K562 (cell line): Measurements from ENCODE around the gene APPL2. TPM values are rescaled to one million over a fixed set of nuclear protein-coding genes. Genes with fewer than 3 reads are reported as not detected.

Source experiments
- ATAC-seq: fragments of 200-7000 bp; cut with Tn5 transposase; 3 replicates; pipeline ENCODE4 v1.9.1; 2020; ENCODE audit warnings: moderate library complexity
- BruUV-seq: library from RNA; stranded (reverse); fragments of 400-500 nt; replicated peaks from 2 replicates; lab custom pipeline; 2021; lab: Mats Ljungman, UMichigan
- CTCF ChIA-PET: fragments of 300-600 bp; formaldehyde crosslinking; extraction: SDS; loops from one replicate; lab custom pipeline; 2021; ENCODE audit warnings: low intra/inter-chr PET ratio; lab: Yijun Ruan, JAX
- POLR2A ChIA-PET: fragments of 300-600, 350-650 bp; sonication (Branson Sonifier 250); formaldehyde crosslinking; extraction: SDS; loops from one replicate; lab custom pipeline; 2021; ENCODE audit warnings: antibody characterized with exemption, inconsistent platforms; lab: Yijun Ruan, JAX
- DNase-seq, 4 experiments: peaks; one replicate each; pipeline versions ENCODE4 v3.0.0 to v3.0.0-alpha.2; 2011 to 2018; ENCODE audit warnings: low spot score in 3 of 4, mixed read lengths in 3 of 4; ENCODE audit errors: extremely low read depth in 1 of 4
- FAIRE-seq: peaks from 2 replicates; lab custom pipeline; 2011; peaks lifted over from hg19 to GRCh38; lab: Jason Lieb, UNC
- H2AFZ ChIP-seq: 2 replicates; pipeline ENCODE4 v1.6.0; 2011; ENCODE audit warnings: low read depth, low read length, control low read depth, inconsistent platforms
- H3K27ac ChIP-seq: fragments of 200-600 bp; 3 replicates; pipeline ENCODE4 v1.8.0; 2011; ENCODE audit warnings: low read depth, mild to moderate bottlenecking, control low read depth, inconsistent platforms, low read length, moderate library complexity, mixed read lengths; ENCODE audit errors: extremely low read depth
- H3K27me3 ChIP-seq, 2 experiments: fragments of 300-600 bp in 1 of 2; 2 replicates in 1 of 2; 3 replicates in 1 of 2; pipeline versions ENCODE4 v1.6.0 to v1.8.0; 2011; ENCODE audit warnings: inconsistent platforms in 2 of 2, low read length in 2 of 2, mild to moderate bottlenecking in 1 of 2, mixed read lengths in 1 of 2, moderate library complexity in 1 of 2; ENCODE audit not compliant: control insufficient read depth in 2 of 2, insufficient read depth in 2 of 2
- H3K36me3 ChIP-seq: fragments of 300-600 bp; 3 replicates; pipeline ENCODE4 v1.8.0; 2011; ENCODE audit warnings: mild to moderate bottlenecking, low read length, inconsistent platforms; ENCODE audit not compliant: control insufficient read depth, insufficient read depth
- H3K4me1 ChIP-seq, 2 experiments: fragments of 200-600 bp in 1 of 2; replicated peaks in 1 of 2; 2 replicates in 1 of 2; 3 replicates in 1 of 2; pipeline versions ENCODE4 v1.5.1 to v1.8.0; 2011; ENCODE audit warnings: inconsistent platforms in 2 of 2, low read length in 2 of 2, mild to moderate bottlenecking in 1 of 2, mixed read lengths in 1 of 2, moderate library complexity in 1 of 2; ENCODE audit not compliant: control insufficient read depth in 2 of 2, insufficient read depth in 2 of 2
- H3K4me2 ChIP-seq: 2 replicates; pipeline ENCODE4 v1.6.1; 2011; ENCODE audit warnings: low read length, control low read depth, inconsistent platforms, mixed read lengths; ENCODE audit not compliant: insufficient read depth
- H3K4me3 ChIP-seq: fragments of 200-600 bp; sonication (generic), shearing (Covaris generic); 2 replicates; pipeline ENCODE4 v1.5.1; 2016; ENCODE audit warnings: control low read depth, inconsistent platforms
- H3K79me2 ChIP-seq: fragments of 200-600 bp; 3 replicates; pipeline ENCODE4 v1.8.0; 2011; ENCODE audit warnings: low read length, inconsistent platforms; ENCODE audit not compliant: control insufficient read depth, insufficient read depth
- H3K9ac ChIP-seq, 2 experiments: 2 replicates each; pipeline versions ENCODE4 v1.6.0 to v1.6.1; 2011; ENCODE audit warnings: low read depth in 2 of 2, low read length in 2 of 2, control low read depth in 1 of 2, inconsistent platforms in 1 of 2, mild to moderate bottlenecking in 1 of 2, mixed read lengths in 1 of 2; ENCODE audit not compliant: insufficient read depth in 1 of 2
- H3K9me1 ChIP-seq: one replicate; pipeline ENCODE4 v1.6.0; 2011; ENCODE audit warnings: inconsistent platforms, mild to moderate bottlenecking, low read length, moderate library complexity; ENCODE audit not compliant: control insufficient read depth, insufficient read depth
- H3K9me3 ChIP-seq: replicated peaks from 2 replicates; pipeline ENCODE4 v1.5.1; 2011; ENCODE audit warnings: low read depth, low read length, inconsistent platforms; ENCODE audit not compliant: control insufficient read depth, insufficient read depth
- H4K20me1 ChIP-seq: replicated peaks from 2 replicates; pipeline ENCODE4 v1.6.1; 2011; ENCODE audit warnings: low read length, inconsistent platforms, mixed read lengths; ENCODE audit not compliant: control insufficient read depth, insufficient read depth
- ELF4 ChIP-seq: fragments of 450-650 bp; formaldehyde crosslinking; IDR thresholded peaks from 2 replicates; pipeline ENCODE4 v1.4.0; 2022; ENCODE audit warnings: missing genetic modification characterization
- NFIC ChIP-seq: fragments of 450-650 bp; IDR thresholded peaks from 2 replicates; pipeline ENCODE4 v1.6.1; 2017; ENCODE audit warnings: mild to moderate bottlenecking, inconsistent platforms
- NFIX ChIP-seq: fragments of 250-450 bp; sonication (Bioruptor Pico); IDR thresholded peaks from 2 replicates; pipeline ENCODE4 v1.4.0; 2020; ENCODE audit warnings: low read depth, mild to moderate bottlenecking, moderate library complexity
- ZC3H4 ChIP-seq: sonication (generic); formaldehyde crosslinking; IDR thresholded peaks from 2 replicates; pipeline ENCODE4 v1.9.0; 2021; ENCODE audit warnings: missing genetic modification reagents, borderline replicate concordance
- ZNF277 ChIP-seq: fragments of 250-450 bp; sonication (Bioruptor Pico); IDR thresholded peaks from 2 replicates; pipeline ENCODE4 v1.8.0; 2022; ENCODE audit warnings: inconsistent platforms, mild to moderate bottlenecking, moderate library complexity, borderline replicate concordance
- WGBS: fragments of 100-300 bp; shearing (Covaris generic); methylation state at CpG from one replicate; pipeline ENCODE4 v1.1.6; 2016; ENCODE audit warnings: low coverage, mixed read lengths; ENCODE audit not compliant: insufficient coverage; ENCODE audit errors: missing lambda C conversion rate; 5-methylcytosine and 5-hydroxymethylcytosine counted together
- in situ Hi-C: fragments of 300-500 bp; cut with MboI; formaldehyde crosslinking; loops from 4 replicates; pipeline ENCODE4 v1.15.0; 2018; ENCODE audit warnings: inconsistent platforms, mixed read lengths
- intact Hi-C: fragments of 100-400 bp; cut with micrococcal nuclease; formaldehyde crosslinking; loops from 2 replicates; pipeline ENCODE4 v1.14.2; 2022
- polyA plus RNA-seq, 8 experiments: library from polyadenylated mRNA; depleted of rRNA in 4 of 8; stranded (reverse) in 5 of 8; unstranded in 3 of 8; fragments of >200 nt; fragmentation: Nextera tagmentation in 2 of 8; fragmentation: Illumina TruSeq in 1 of 8; extraction: Ambion mirVana in 2 of 8; extraction: Trizol in 1 of 8; gene quantifications; 2 replicates each; pipeline versions ENCODE4 v1.2.1 to v1.2.3, GENCODE V29; 2011 to 2014; ENCODE audit warnings: inconsistent platforms in 1 of 8, missing spikeins in 1 of 8
- total RNA-seq, 7 experiments: library from RNA; depleted of rRNA in 6 of 7; stranded (reverse); fragments of >200 nt in 6 of 7; fragmentation: Illumina TruSeq in 2 of 7; extraction: Trizol in 2 of 7; gene quantifications; 2 replicates each; pipeline versions ENCODE4 v1.2.1 to v1.2.3, GENCODE V29; 2011 to 2021; ENCODE audit warnings: low replicate concordance in 1 of 7

Gene APPL2
- total and polyA plus RNA-seq, 9 of the 15 experiments (the other 6 are each of a cell fraction or from before 2014, with no cell fraction given) = 2.1 to 14.4 (median 8.2) TPM

- FAIRE-seq (no peak), DNase-seq (no peak), ATAC-seq (no peak)
- H2AFZ ChIP-seq = no peak overlapping the region
- no peak overlapping the region for H3K4me3 ChIP-seq
- intact Hi-C loops (no loop called here), in situ Hi-C loops (no loop called here)
- H3K9ac ChIP-seq = no peak overlapping the region
- H3K79me2 ChIP-seq = no peaks in the 10 kb centered on the region
- H4K20me1 ChIP-seq = no peaks in the 10 kb centered on the region
- H3K27ac ChIP-seq = no peak overlapping the region
- H3K4me2 ChIP-seq = no peak overlapping the region
- no peaks in the 10 kb centered on the region for H3K27me3 ChIP-seq
- ChIA-PET POLR2A (interaction anchor here (0.6 to 1.3 kb wide), 2 partner anchors 13 to 1194 kb away, joined by 3 read pairs; partner anchors contain the start of gene APPL2), CTCF (no interaction called here)
- H3K9me3 ChIP-seq = no peaks in the 10 kb centered on the region
- peaks cover 2 to 3% of the 10 kb centered on the region in 2 experiments; a peak in 3 of 5 replicates for H3K4me1 ChIP-seq
- no peaks in the 10 kb centered on the region for H3K9me1 ChIP-seq
- no TSS peak for BruUV-seq
- peaks cover under 1% of the 10 kb centered on the region; the same call in 1 of the 3 replicates for H3K36me3 ChIP-seq
- TF ChIP-seq NFIX (CRISPR knock-in tag) = 0 out of 2 replicates have a peak, but pooled peaks have one; percentile 20
- TF ChIP-seq ELF4 (CRISPR knock-in tag) = no peak
- TF ChIP-seq NFIC = peak; percentile 87
- WGBS = 56% methylated on average over 4 of the region's 4 CpGs
Observed at GRCh38 chr12:105223352-105223845, 12.6 kb downstream of the APPL2 start.

- Histone ChIP-seq H4K20me1 (no peaks in the 10 kb centered on the region), H3K4me3 (no peak overlapping the region), H3K36me3 (no peaks in the 10 kb centered on the region; the same call in 2 of the 3 replicates), H3K9me3 (no peaks in the 10 kb centered on the region), H3K79me2 (no peaks in the 10 kb centered on the region), H3K9ac (no peak overlapping the region), H3K27ac (no peak overlapping the region), H3K4me1 (peaks cover 2 to 3% of the 10 kb centered on the region in 2 experiments; a peak in 3 of 5 replicates), H3K9me1 (no peaks in the 10 kb centered on the region), H3K4me2 (no peak overlapping the region), H3K27me3 (no peaks in the 10 kb centered on the region), H2AFZ (no peak overlapping the region)
- WGBS = 54% methylated on average over 10 of the region's 13 CpGs
- TF ChIP-seq ZC3H4 (CRISPR knock-in tag) (no peak), ZNF277 (no peak)
- POLR2A ChIA-PET = no interaction called here
- CTCF ChIA-PET = no interaction called here
- in situ Hi-C loops = no loop called here
- ATAC-seq (no peak), DNase-seq (no peak), FAIRE-seq (no peak)
- intact Hi-C loops = no loop called here
- no TSS peak for BruUV-seq
Observed at GRCh38 chr12:105222726-105223351, 13.1 kb downstream of the APPL2 start.
